ENCODE measurements around the gene MARK2. TPM values are rescaled to one million over a fixed set of nuclear protein-coding genes. Genes with fewer than 3 reads are reported as not detected.
A peak's percentile ranks its signal among the peaks of the same experiment; 100 is the strongest.

The MARK2 gene
- total and polyA plus RNA-seq, 4 donors: 12.2 to 32.5 (median 23.9) TPM

DNA sequence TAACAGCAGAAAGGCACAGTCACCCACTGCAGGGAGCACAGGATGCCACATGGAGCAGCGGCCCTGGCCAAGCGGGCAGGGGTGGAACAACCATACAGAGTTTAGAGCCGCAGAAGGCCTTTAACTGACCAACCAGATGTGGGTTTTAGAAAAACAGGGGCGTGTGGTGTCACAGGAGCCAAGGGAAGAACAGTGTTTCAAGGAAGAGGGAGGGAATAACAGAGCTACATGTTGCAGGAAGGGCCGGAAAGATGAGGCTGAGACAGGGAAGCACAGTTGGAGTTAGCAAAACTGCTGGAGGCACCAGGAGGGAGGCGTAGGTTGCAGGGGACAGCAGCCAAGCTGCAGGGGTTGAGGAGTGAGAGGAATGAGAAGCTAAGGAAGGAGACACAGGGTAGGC, 92.1 kb downstream of the MARK2 start:
- peak overlapping the region; percentile 25 for H3K27ac ChIP-seq (ENCODE audit: low read depth, low read length)
- H3K9me3 ChIP-seq (ENCODE audit: control insufficient read depth, insufficient read depth, low read length): no peaks in the 10 kb centered on the region
- 63% methylated on average over 6 of the region's 6 CpGs for WGBS (ENCODE audit: insufficient coverage)

DNA sequence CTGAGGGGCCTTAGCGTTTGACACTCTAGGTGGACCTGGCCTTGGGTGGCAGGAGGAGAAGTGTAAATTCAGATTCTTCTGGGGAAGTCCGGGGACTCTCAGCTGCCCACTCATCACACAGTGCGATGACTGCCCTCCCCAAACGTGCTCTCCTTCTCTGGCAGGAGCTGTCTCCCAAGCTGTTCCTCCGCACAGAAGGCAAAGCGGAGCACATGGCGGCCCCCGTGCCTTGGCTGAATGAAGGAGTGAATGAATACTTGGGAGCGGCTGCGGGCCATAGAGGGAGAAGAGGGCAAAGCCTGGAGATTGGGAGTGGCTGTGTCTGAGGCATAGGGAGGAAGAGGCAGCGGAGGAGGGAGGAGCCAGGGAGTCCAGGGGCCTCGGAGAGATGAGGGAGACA, 93.0 kb downstream of the MARK2 start:
- Histone ChIP-seq H3K4me3 (ENCODE audit: low read depth, low read length) (no peak overlapping the region), H3K36me3 (ENCODE audit: control insufficient read depth, insufficient read depth, low read length) (no peaks in the 10 kb centered on the region), H3K27me3 (ENCODE audit: control insufficient read depth, insufficient read depth, low read length) (no peaks in the 10 kb centered on the region), H3K27ac (ENCODE audit: low read depth, low read length) (no peak overlapping the region), H3K4me1 (ENCODE audit: control insufficient read depth, insufficient read depth, low read length) (peaks cover 6% of the 10 kb centered on the region), H3K9me3 (ENCODE audit: control insufficient read depth, insufficient read depth, low read length) (no peaks in the 10 kb centered on the region)
- 64% methylated on average over 11 of the region's 12 CpGs for WGBS (ENCODE audit: insufficient coverage)
- no peak for DNase-seq (ENCODE audit: low read depth in 4 of 6, low spot score in 6 of 6)

More for the DNA sequence above, 92.1 kb downstream of the MARK2 start:
- Histone ChIP-seq H3K4me3 (ENCODE audit: low read depth, low read length) (no peak overlapping the region), H3K27me3 (ENCODE audit: control insufficient read depth, insufficient read depth, low read length) (no peaks in the 10 kb centered on the region), H3K4me1 (ENCODE audit: control insufficient read depth, insufficient read depth, low read length) (peaks cover 6% of the 10 kb centered on the region), H3K36me3 (ENCODE audit: control insufficient read depth, insufficient read depth, low read length) (no peaks in the 10 kb centered on the region)
- DNase-seq (ENCODE audit: low read depth in 4 of 6, low spot score in 6 of 6): no peak

DNA sequence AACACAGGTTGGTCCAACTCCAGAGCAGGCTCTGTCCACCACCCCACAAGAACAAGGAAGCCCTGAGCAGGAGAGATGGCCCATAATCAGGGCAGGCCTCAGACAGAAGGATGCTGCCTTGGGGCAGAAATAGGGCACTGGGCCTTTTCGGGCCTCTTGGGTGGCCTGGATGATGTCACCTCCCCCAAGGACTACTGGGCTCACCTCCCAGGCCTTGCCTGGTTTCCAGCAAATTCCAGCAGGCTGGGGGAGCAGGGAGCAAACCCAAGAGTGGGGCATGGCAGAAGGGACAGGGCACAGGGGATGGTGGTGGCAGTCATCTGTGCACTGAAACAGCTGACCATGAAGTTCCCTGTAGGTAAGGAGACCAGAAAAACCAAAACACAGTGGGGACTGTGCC, 94.5 kb downstream of the MARK2 start:
- H3K27ac ChIP-seq (ENCODE audit: low read depth, low read length): no peak overlapping the region
- peaks cover 12% of the 10 kb centered on the region for H3K4me1 ChIP-seq (ENCODE audit: control insufficient read depth, insufficient read depth, low read length)
- no peaks in the 10 kb centered on the region for H3K36me3 ChIP-seq (ENCODE audit: control insufficient read depth, insufficient read depth, low read length)
- no peak for DNase-seq (ENCODE audit: low read depth in 4 of 6, low spot score in 6 of 6)
- no peaks in the 10 kb centered on the region for H3K9me3 ChIP-seq (ENCODE audit: control insufficient read depth, insufficient read depth, low read length)
- WGBS (ENCODE audit: insufficient coverage): 100% methylated on average over 1 of the region's 1 CpG
- no peak overlapping the region for H3K4me3 ChIP-seq (ENCODE audit: low read depth, low read length)
- H3K27me3 ChIP-seq (ENCODE audit: control insufficient read depth, insufficient read depth, low read length): no peaks in the 10 kb centered on the region

DNA sequence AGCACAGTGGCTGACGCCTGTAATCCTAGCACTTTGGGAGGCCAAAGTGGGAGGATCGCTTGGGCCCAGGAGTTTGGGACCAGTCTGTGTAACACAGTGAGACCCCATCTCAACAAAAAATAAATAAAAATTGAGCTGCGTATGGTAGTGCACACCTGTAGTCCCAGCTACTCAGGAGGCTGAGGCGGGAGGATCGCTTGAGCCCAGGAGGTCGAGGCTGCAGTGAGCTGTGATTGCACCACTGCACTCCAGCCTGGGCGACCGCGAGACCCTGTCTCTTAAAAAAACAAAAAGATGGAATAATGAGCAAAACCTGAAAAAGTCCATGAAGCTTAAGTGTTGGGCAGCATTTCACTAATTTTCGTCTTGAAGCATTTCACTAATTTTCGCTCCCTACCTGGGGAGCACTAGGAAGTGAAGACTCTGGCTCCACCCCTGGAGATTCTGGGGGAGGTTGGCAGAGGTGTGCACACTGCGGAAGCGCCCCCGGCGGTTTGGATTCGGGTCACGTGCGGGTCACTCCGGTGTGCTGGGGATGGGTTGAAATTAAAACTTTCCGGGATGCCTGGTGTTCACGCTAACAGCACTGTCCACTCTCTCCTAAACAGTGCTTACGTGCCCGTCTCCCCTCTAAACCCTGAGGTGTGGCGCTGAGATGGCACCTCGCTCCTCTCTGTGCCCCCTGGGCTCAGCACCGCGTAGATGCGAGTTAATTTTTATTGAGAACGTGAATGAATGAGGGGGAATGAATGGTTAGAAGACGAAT, 99.0 kb downstream of the MARK2 start:
- H3K36me3 ChIP-seq (ENCODE audit: control insufficient read depth, insufficient read depth, low read length): peaks cover 5% of the 10 kb centered on the region
- no peaks in the 10 kb centered on the region for H3K9me3 ChIP-seq (ENCODE audit: control insufficient read depth, insufficient read depth, low read length)
- peak overlapping the region; percentile 74 for H3K4me3 ChIP-seq (ENCODE audit: low read depth, low read length)
- DNase-seq (ENCODE audit: low read depth in 4 of 6, low spot score in 6 of 6): no peak
- no peaks in the 10 kb centered on the region for H3K27me3 ChIP-seq (ENCODE audit: control insufficient read depth, insufficient read depth, low read length)
- WGBS (ENCODE audit: insufficient coverage): 41% methylated on average over 20 of the region's 30 CpGs
- peaks cover 27% of the 10 kb centered on the region for H3K4me1 ChIP-seq (ENCODE audit: control insufficient read depth, insufficient read depth, low read length)
- peak overlapping the region; percentile 70 for H3K27ac ChIP-seq (ENCODE audit: low read depth, low read length)

DNA sequence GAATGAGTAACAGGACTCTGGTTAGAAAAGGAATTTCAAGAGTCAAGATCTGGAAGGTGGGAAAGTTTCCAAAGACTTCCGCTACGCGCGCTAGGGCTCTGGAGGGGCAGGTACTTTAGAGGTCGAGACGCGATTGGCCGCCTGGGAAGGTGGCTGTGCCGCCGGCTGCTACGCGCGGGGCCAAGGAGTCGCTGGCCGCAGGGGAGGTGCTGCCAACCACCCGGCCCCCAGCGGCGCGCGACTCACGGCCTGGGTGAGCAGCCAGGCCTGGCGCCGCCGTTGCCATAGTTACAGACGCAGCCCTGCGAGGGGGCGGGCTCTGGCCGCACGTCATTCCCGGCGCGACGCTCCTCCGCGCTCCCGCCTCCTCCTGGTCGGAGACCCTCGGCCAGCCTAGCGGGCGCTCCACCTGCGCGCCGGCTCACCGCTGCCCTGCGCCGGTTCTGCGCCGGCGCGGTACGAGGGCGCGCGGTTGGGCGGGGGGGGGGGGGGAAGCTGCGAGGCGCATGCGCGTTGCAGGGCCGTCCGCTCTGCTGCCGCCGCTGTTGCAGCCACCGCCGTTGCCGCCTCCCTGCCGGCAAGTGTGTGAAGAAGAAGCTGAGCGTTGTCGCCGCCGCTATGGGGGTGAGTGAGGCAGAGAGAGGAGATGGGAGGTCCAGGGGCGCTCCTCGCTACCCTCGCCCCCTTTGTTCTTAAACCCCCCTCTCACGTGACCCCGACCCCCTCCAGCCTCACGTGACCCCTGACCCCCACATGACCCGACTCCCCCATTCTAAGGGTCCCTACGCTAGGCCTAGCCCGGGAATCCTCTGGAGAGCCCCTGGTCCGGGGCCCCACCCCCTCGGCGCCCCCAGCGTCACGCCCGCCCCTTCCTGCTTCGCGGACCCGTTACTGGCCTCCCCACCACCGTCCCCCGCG, 99.8 kb downstream of the MARK2 start, which contains the start of gene NAA40:
TSS of gene NAA40 (plus strand) at position 524 of the 918 bp plus-strand sequence. CDS start at position 619, 95 bp downstream.
- Histone ChIP-seq H3K27ac (ENCODE audit: low read depth, low read length) (peak within 1 kb of the TSS; percentile 78), H3K9me3 (ENCODE audit: control insufficient read depth, insufficient read depth, low read length) (no peaks in the 10 kb centered on the region), H3K36me3 (ENCODE audit: control insufficient read depth, insufficient read depth, low read length) (peaks cover 5% of the 10 kb centered on the region), H3K27me3 (ENCODE audit: control insufficient read depth, insufficient read depth, low read length) (no peaks in the 10 kb centered on the region), H3K4me1 (ENCODE audit: control insufficient read depth, insufficient read depth, low read length) (peaks cover 27% of the 10 kb centered on the region), H3K4me3 (ENCODE audit: low read depth, low read length) (peak within 1 kb of the TSS; percentile 74)
- DNase-seq (ENCODE audit: low read depth in 4 of 6, low spot score in 6 of 6): peak in 5 of 6 donors; percentile 85 to 98 (median 89)
- WGBS (ENCODE audit: insufficient coverage): under 1% methylated on average over 63 of the region's 92 CpGs

DNA sequence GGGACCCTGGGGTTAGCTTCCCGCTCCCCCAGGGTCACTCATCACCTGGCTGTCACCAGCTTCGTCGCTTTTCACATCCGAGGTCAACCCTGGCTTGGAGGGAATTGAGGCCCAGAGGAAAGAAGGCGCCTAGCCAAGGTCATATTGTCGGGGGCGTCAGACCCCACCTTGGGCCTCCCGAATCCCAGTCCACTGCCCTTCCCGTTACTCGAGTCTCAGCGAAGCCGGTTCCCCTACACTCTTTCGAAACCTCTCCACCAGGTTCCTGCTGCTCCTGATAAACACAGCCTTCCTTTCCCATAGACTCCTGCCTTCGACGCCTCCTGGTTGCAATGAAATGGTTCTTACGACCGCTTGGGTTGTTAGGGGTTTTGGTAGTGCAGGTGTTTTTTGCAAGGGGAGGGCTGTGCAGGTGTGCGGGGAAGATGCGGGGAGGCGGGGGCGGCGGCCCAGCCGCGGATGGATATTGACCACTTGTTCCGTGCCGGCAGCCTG, 100.5 kb downstream of the MARK2 start:
- DNase-seq (ENCODE audit: low read depth in 4 of 6, low spot score in 6 of 6): peak in 2 of 6 donors; percentile 44 to 48
- WGBS (ENCODE audit: insufficient coverage): 0% methylated on average over 13 of the region's 26 CpGs
- peak overlapping the region; percentile 78 for H3K27ac ChIP-seq (ENCODE audit: low read depth, low read length)

DNA sequence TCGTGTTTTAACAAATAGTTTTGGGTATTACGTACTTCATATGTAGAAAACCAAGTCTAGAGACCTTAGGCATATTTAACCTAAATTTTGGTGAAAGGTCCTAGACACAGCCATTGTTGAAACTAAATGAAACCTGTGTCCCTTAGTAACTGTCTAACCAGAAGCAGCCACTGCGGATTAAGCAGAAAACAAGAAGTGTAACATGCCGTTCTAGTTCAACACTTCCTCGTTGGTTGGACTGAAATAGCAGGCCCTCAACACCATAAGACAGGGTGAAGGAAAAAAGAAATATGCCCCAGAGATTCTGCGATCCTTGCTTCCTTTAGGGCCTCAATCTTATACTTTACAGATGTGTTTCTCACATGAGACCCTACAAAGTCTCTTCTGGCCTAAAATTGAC, 101.9 kb downstream of the MARK2 start:
- Histone ChIP-seq H3K36me3 (ENCODE audit: control insufficient read depth, insufficient read depth, low read length) (peaks cover 9% of the 10 kb centered on the region), H3K9me3 (ENCODE audit: control insufficient read depth, insufficient read depth, low read length) (no peaks in the 10 kb centered on the region), H3K27me3 (ENCODE audit: control insufficient read depth, insufficient read depth, low read length) (no peaks in the 10 kb centered on the region), H3K27ac (ENCODE audit: low read depth, low read length) (no peak overlapping the region), H3K4me1 (ENCODE audit: control insufficient read depth, insufficient read depth, low read length) (peaks cover 45% of the 10 kb centered on the region), H3K4me3 (ENCODE audit: low read depth, low read length) (no peak overlapping the region)
- DNase-seq (ENCODE audit: low read depth in 4 of 6, low spot score in 6 of 6): no peak
- WGBS (ENCODE audit: insufficient coverage): 70% methylated on average over 2 of the region's 6 CpGs

More for the DNA sequence above, 100.5 kb downstream of the MARK2 start:
- H3K36me3 ChIP-seq (ENCODE audit: control insufficient read depth, insufficient read depth, low read length): peaks cover 5% of the 10 kb centered on the region
- no peaks in the 10 kb centered on the region for H3K9me3 ChIP-seq (ENCODE audit: control insufficient read depth, insufficient read depth, low read length)
- peak overlapping the region; percentile 74 for H3K4me3 ChIP-seq (ENCODE audit: low read depth, low read length)
- peaks cover 31% of the 10 kb centered on the region for H3K4me1 ChIP-seq (ENCODE audit: control insufficient read depth, insufficient read depth, low read length)
- H3K27me3 ChIP-seq (ENCODE audit: control insufficient read depth, insufficient read depth, low read length): no peaks in the 10 kb centered on the region

DNA sequence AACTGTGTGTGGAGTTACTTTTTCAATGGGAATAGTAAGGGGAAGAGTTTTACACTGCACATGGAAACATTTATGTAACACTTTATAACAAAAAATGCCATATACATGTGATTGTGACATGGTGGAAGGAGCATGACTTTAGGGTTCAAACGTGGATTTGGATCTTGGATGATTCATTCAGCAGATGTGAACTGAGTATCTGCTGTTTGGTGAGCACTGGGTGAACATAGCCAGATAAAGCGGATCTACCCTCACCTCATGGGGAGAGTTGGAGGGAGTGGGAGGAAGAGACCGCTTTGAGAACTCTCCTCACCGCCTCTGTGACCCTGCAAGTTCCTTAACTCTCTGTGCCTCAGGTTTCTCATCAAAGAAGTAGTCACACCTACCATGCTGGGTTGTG, 103.0 kb downstream of the MARK2 start:
- DNase-seq (ENCODE audit: low read depth in 4 of 6, low spot score in 6 of 6): no peak
- H3K27me3 ChIP-seq (ENCODE audit: control insufficient read depth, insufficient read depth, low read length): no peaks in the 10 kb centered on the region
- no peak overlapping the region for H3K4me3 ChIP-seq (ENCODE audit: low read depth, low read length)
- peaks cover 19% of the 10 kb centered on the region for H3K36me3 ChIP-seq (ENCODE audit: control insufficient read depth, insufficient read depth, low read length)
- H3K4me1 ChIP-seq (ENCODE audit: control insufficient read depth, insufficient read depth, low read length): peaks cover 48% of the 10 kb centered on the region
- WGBS (ENCODE audit: insufficient coverage): no CpG with 5 or more reads among the region's 4 CpGs
- no peak overlapping the region for H3K27ac ChIP-seq (ENCODE audit: low read depth, low read length)
- no peaks in the 10 kb centered on the region for H3K9me3 ChIP-seq (ENCODE audit: control insufficient read depth, insufficient read depth, low read length)

DNA sequence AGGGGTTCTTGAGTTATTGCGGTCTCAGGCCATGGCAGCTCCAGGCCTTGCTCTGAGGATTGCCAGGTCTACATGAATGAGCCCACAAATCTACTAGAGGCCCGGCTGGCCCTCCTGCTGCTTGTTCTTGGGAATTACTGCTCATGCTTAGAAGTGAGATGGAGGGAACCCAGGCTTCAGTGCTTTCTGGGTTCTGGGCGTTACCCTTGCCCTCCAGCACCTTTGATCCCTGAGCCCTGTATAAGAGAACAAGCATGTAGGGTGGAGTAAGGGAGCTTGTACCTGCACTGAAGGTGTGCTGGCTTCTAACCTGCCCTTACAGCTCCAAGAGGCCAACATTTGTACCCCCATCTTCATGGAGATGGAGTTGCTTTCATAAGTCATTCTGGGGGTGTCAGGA, 103.9 kb downstream of the MARK2 start:
- 61% methylated on average over 2 of the region's 3 CpGs for WGBS (ENCODE audit: insufficient coverage)
- no peak overlapping the region for H3K27ac ChIP-seq (ENCODE audit: low read depth, low read length)

More for the DNA sequence above, 103.9 kb downstream of the MARK2 start:
- DNase-seq (ENCODE audit: low read depth in 4 of 6, low spot score in 6 of 6): no peak
- Histone ChIP-seq H3K4me1 (ENCODE audit: control insufficient read depth, insufficient read depth, low read length) (peaks cover 48% of the 10 kb centered on the region), H3K36me3 (ENCODE audit: control insufficient read depth, insufficient read depth, low read length) (peaks cover 26% of the 10 kb centered on the region), H3K4me3 (ENCODE audit: low read depth, low read length) (no peak overlapping the region), H3K27me3 (ENCODE audit: control insufficient read depth, insufficient read depth, low read length) (no peaks in the 10 kb centered on the region), H3K9me3 (ENCODE audit: control insufficient read depth, insufficient read depth, low read length) (no peaks in the 10 kb centered on the region)
